Chondrocyte (in vitro differentiated cells): Measurements from ENCODE around the gene MYBPC1. TPM values are rescaled to one million over a fixed set of nuclear protein-coding genes. Genes with fewer than 3 reads are reported as not detected.

Experiments used
- DNase-seq: peaks from one replicate; pipeline ENCODE4 v3.0.0; 2021; ENCODE audit warnings: mixed read lengths, low spot score
- H3K27ac Mint-ChIP-seq: one replicate; pipeline ENCODE4 v1.8.0; 2021; ENCODE audit warnings: mild to moderate bottlenecking, moderate library complexity, mixed read lengths; ENCODE audit not compliant: unreplicated experiment
- H3K27me3 Mint-ChIP-seq: 2 replicates; pipeline ENCODE4 v1.8.0; 2021; ENCODE audit warnings: low read depth, mixed read lengths
- H3K36me3 Mint-ChIP-seq: 2 replicates; pipeline ENCODE4 v1.8.0; 2021; ENCODE audit warnings: low read depth, mixed read lengths
- H3K4me1 Mint-ChIP-seq: 2 replicates; pipeline ENCODE4 v1.8.0; 2021; ENCODE audit warnings: low read depth, mild to moderate bottlenecking, mixed read lengths
- H3K4me3 Mint-ChIP-seq: one replicate; pipeline ENCODE4 v1.8.0; 2021; ENCODE audit warnings: mild to moderate bottlenecking, moderate library complexity, mixed read lengths; ENCODE audit not compliant: unreplicated experiment
- H3K9me3 Mint-ChIP-seq: 2 replicates; pipeline ENCODE4 v1.8.0; 2021; ENCODE audit warnings: low read depth, mixed read lengths
- total RNA-seq: library from RNA; stranded (reverse); gene quantifications from 3 replicates; pipeline ENCODE4 v1.2.1, GENCODE V29; 2021
- TF ChIP-seq, protein P1 (sequence below): fragments of 200-600 bp; sonication (generic); IDR thresholded peaks from 2 replicates; pipeline ENCODE4 v1.5.0; 2021; ENCODE audit warnings: antibody characterized with exemption, mild to moderate bottlenecking, moderate library complexity

MYBPC1 gene
- total RNA-seq, 1 donor from 2014 or later = not detected

DNA sequence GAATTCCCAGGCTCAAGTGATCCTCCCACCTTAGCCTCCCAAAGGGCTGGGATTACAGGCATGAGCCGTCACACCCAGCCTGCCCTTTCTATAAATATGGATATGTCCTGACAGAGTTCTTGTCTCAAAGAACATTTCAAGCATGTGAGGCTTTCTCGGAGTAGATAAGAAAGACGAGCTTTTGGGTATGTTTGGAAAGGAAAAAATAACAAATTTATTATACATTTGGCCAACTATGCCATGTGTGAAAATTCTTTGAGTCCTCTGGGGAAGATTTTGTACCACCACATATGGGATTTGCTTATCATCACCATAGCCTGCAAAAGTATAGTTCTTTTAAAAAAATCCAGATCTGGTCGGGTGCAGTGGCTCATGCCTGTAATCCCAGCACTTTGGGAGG is 23.7 kb upstream of the MYBPC1 start:
- Mint-ChIP-seq H3K9me3 (no peaks in the 10 kb centered on the region), H3K36me3 (no peaks in the 10 kb centered on the region), H3K27ac (peak overlapping the region; percentile 5), H3K27me3 (peaks cover 17% of the 10 kb centered on the region), H3K4me3 (no peak overlapping the region), H3K4me1 (peaks cover 9% of the 10 kb centered on the region)
- no peak for DNase-seq
- TF ChIP-seq, protein P1, sequence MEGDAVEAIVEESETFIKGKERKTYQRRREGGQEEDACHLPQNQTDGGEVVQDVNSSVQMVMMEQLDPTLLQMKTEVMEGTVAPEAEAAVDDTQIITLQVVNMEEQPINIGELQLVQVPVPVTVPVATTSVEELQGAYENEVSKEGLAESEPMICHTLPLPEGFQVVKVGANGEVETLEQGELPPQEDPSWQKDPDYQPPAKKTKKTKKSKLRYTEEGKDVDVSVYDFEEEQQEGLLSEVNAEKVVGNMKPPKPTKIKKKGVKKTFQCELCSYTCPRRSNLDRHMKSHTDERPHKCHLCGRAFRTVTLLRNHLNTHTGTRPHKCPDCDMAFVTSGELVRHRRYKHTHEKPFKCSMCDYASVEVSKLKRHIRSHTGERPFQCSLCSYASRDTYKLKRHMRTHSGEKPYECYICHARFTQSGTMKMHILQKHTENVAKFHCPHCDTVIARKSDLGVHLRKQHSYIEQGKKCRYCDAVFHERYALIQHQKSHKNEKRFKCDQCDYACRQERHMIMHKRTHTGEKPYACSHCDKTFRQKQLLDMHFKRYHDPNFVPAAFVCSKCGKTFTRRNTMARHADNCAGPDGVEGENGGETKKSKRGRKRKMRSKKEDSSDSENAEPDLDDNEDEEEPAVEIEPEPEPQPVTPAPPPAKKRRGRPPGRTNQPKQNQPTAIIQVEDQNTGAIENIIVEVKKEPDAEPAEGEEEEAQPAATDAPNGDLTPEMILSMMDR = no peak

DNA sequence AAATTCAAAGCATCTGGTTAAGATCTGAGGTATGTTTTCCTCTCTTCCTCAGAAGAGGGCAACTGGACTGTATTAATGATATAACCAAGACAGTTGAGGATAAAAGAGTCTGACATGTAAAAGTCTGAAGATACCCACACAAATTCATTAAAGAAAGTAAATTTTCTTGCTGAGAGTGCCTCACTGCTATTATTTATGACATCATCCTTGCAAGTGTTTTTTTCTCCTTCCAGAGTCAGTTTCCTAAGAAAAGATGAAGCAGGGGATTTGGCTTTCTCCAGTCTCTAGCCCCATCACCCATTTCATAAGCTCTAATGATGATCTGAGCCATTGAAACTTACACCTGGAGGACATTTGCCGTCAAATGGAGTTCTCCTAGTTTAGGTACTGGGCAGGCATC is 21.0 kb upstream of the MYBPC1 start:
- H3K4me1 Mint-ChIP-seq = peaks cover 9% of the 10 kb centered on the region
- H3K4me3 Mint-ChIP-seq = no peak overlapping the region
- H3K9me3 Mint-ChIP-seq = no peaks in the 10 kb centered on the region
- TF ChIP-seq, protein P1 = no peak
- no peak overlapping the region for H3K27ac Mint-ChIP-seq
- H3K27me3 Mint-ChIP-seq = peaks cover 3% of the 10 kb centered on the region
- H3K36me3 Mint-ChIP-seq = no peaks in the 10 kb centered on the region
- no peak for DNase-seq

DNA sequence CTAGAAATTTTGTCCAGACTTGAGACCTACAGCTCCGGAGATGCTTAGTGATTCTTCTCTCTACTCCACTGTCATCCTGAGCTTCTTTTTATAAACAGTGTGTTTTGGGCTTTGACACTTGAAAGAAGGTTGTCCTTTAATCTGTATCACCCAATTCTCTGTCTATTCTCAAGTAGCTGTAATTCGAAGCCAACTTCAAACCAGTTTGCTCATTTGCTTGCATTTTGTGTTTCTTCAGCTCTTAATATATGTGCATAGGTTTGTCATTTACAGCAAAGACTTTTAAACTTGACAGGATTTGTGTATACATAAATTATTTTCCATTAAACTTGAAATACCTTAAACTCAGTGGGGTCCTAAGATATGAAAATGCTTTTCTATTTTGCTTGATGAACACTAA is 16.4 kb upstream of the MYBPC1 start:
- no peaks in the 10 kb centered on the region for H3K36me3 Mint-ChIP-seq
- no peaks in the 10 kb centered on the region for H3K9me3 Mint-ChIP-seq
- TF ChIP-seq, protein P1 = no peak
- H3K27me3 Mint-ChIP-seq = peaks cover 2% of the 10 kb centered on the region
- H3K4me1 Mint-ChIP-seq = no peaks in the 10 kb centered on the region
- DNase-seq = no peak
- no peak overlapping the region for H3K4me3 Mint-ChIP-seq
- H3K27ac Mint-ChIP-seq = no peak overlapping the region

DNA sequence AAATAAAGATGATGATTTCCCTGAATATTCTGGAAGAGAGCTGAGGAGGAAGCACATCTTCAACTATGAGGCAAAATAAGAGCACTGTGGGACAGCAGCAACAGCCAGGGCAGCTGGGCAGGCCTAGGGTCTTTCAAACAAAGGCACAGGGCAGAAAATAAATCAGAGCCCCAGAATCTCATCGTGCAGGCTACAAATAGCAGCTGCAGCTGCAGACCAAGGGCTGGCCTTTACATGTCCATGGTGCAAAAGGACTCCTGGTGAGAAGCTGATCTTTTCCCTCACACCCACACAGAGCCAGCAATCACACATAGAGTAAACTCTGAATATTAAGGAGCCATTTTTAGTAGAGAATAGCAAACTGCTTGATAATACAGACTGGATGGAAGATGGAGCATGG is 13.6 kb upstream of the MYBPC1 start:
- peaks cover 2% of the 10 kb centered on the region for H3K27me3 Mint-ChIP-seq
- no peak overlapping the region for H3K4me3 Mint-ChIP-seq
- no peaks in the 10 kb centered on the region for H3K36me3 Mint-ChIP-seq
- H3K27ac Mint-ChIP-seq = no peak overlapping the region
- DNase-seq = no peak
- H3K9me3 Mint-ChIP-seq = no peaks in the 10 kb centered on the region
- H3K4me1 Mint-ChIP-seq = no peaks in the 10 kb centered on the region
- TF ChIP-seq, protein P1 = no peak

DNA sequence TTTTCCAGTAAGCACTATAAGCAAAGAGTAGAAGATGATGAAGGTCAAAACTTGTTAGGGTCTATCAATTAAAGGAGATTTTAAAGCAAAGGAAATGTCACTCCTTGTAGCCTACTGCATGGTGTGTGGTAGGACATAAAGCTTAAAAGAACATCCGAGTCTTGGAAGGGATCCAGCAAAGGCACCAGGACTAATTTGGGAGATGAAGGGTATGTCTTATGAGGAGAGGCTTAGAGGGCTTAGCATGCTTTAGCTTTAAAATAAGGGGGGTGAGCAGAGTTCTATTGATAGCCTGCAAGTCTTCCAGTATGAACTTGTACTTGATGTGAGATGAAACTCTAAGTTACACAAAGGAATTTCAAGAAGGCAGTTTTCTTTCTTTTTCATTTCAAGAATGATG is 11.8 kb upstream of the MYBPC1 start:
- no peaks in the 10 kb centered on the region for H3K4me1 Mint-ChIP-seq
- H3K27me3 Mint-ChIP-seq = peaks cover 4% of the 10 kb centered on the region
- H3K36me3 Mint-ChIP-seq = no peaks in the 10 kb centered on the region
- TF ChIP-seq, protein P1 = no peak
- H3K4me3 Mint-ChIP-seq = no peak overlapping the region
- H3K9me3 Mint-ChIP-seq = no peaks in the 10 kb centered on the region
- no peak overlapping the region for H3K27ac Mint-ChIP-seq
- DNase-seq = no peak
